GM23338 (cell line): ENCODE data around the gene SMYD5. TPM values are rescaled to one million over a fixed set of nuclear protein-coding genes. Genes with fewer than 3 reads are reported as not detected.
"Not testable (repeated sequence)": the region's sequence is repeated elsewhere in the genome, so short reads cannot be mapped to it uniquely, and the experiment has no call there.

ENCODE experiments used
- ATAC-seq: fragments of 200-7000 bp; cut with Tn5 transposase; 3 replicates; pipeline ENCODE4 v1.9.1; 2020
- DNase-seq: peaks from one replicate; pipeline ENCODE4 v3.0.0-alpha.2; 2015; ENCODE audit warnings: low spot score
- H2AFZ ChIP-seq: fragments of 200-600 bp; sonication (generic); 2 replicates; pipeline ENCODE4 v1.8.0; 2016; ENCODE audit warnings: antibody characterized with exemption, mild to moderate bottlenecking, moderate library complexity
- H3F3A ChIP-seq: fragments of 200-600 bp; sonication (generic); replicated peaks from 2 replicates; pipeline ENCODE4 v1.8.0; 2017; ENCODE audit warnings: antibody characterized with exemption, mixed run types, low read depth
- H3K27ac ChIP-seq: fragments of 200-600 bp; sonication (generic); 2 replicates; pipeline ENCODE4 v1.6.1; 2016; ENCODE audit warnings: low read depth
- H3K27me3 ChIP-seq: fragments of 200-600 bp; sonication (generic); 2 replicates; pipeline ENCODE4 v1.8.0; 2016; ENCODE audit warnings: mild to moderate bottlenecking, mixed run types, moderate library complexity; ENCODE audit not compliant: insufficient read depth
- H3K36me3 ChIP-seq: fragments of 200-600 bp; sonication (generic); 2 replicates; pipeline ENCODE4 v1.8.0; 2016; ENCODE audit warnings: mild to moderate bottlenecking; ENCODE audit not compliant: insufficient read depth
- H3K4me1 ChIP-seq: fragments of 200-600 bp; sonication (generic); 2 replicates; pipeline ENCODE4 v1.8.0; 2016; ENCODE audit warnings: mild to moderate bottlenecking, moderate library complexity; ENCODE audit not compliant: insufficient read depth
- H3K4me2 ChIP-seq: fragments of 200-600 bp; sonication (generic); 2 replicates; pipeline ENCODE4 v1.7.1; 2017; ENCODE audit warnings: mixed run types
- H3K4me3 ChIP-seq: fragments of 200-600 bp; sonication (generic); 2 replicates; pipeline ENCODE4 v1.6.1; 2016; ENCODE audit warnings: mixed run types
- H3K79me2 ChIP-seq: fragments of 200-600 bp; sonication (generic); replicated peaks from 2 replicates; pipeline ENCODE4 v1.8.0; 2017; ENCODE audit warnings: mild to moderate bottlenecking; ENCODE audit not compliant: insufficient read depth
- H3K9me2 ChIP-seq: fragments of 200-600 bp; sonication (generic); 2 replicates; pipeline ENCODE4 v1.8.0; 2017; ENCODE audit not compliant: insufficient read depth
- H4K20me1 ChIP-seq: fragments of 200-600 bp; sonication (generic); replicated peaks from 2 replicates; pipeline ENCODE4 v1.8.0; 2017; ENCODE audit warnings: mild to moderate bottlenecking; ENCODE audit not compliant: insufficient read depth
- H3K27ac Mint-ChIP-seq: 2 replicates; pipeline ENCODE4 v1.8.0; 2020; ENCODE audit warnings: inconsistent platforms, mild to moderate bottlenecking, moderate library complexity, mixed read lengths
- H3K27me3 Mint-ChIP-seq: 3 replicates; pipeline ENCODE4 v1.8.0; 2022; ENCODE audit warnings: low read depth, mild to moderate bottlenecking, moderate library complexity, mixed read lengths, inconsistent platforms; ENCODE audit not compliant: insufficient read depth, poor library complexity
- H3K36me3 Mint-ChIP-seq: 3 replicates; pipeline ENCODE4 v1.8.0; 2021; ENCODE audit warnings: low read depth, mild to moderate bottlenecking, inconsistent platforms, moderate library complexity, mixed read lengths
- H3K4me1 Mint-ChIP-seq: 3 replicates; pipeline ENCODE4 v1.8.0; 2020; ENCODE audit warnings: mild to moderate bottlenecking, inconsistent platforms, mixed read lengths
- H3K4me3 Mint-ChIP-seq: 3 replicates; pipeline ENCODE4 v1.8.0; 2021; ENCODE audit warnings: moderate library complexity, mild to moderate bottlenecking, inconsistent platforms, mixed read lengths
- H3K9me3 Mint-ChIP-seq: 3 replicates; pipeline ENCODE4 v1.8.0; 2020; ENCODE audit warnings: moderate library complexity, mild to moderate bottlenecking, inconsistent platforms, mixed read lengths
- CREB1 ChIP-seq: fragments of 250-450 bp; sonication (Bioruptor Pico); IDR thresholded peaks from 2 replicates; pipeline ENCODE4 v1.5.0; 2020; ENCODE audit warnings: low read depth, mild to moderate bottlenecking, moderate library complexity
- EZH2 ChIP-seq: fragments of 200-600 bp; sonication (generic); IDR thresholded peaks from one replicate; pipeline ENCODE4 v1.8.0; 2017; ENCODE audit warnings: antibody characterized with exemption, mild to moderate bottlenecking, low read depth; ENCODE audit not compliant: unreplicated experiment
- EZH2phosphoT487 ChIP-seq: fragments of 200-600 bp; sonication (generic); IDR thresholded peaks from one replicate; pipeline ENCODE4 v1.8.1; 2018; ENCODE audit warnings: antibody characterized with exemption; ENCODE audit not compliant: unreplicated experiment
- JUNB ChIP-seq: IDR thresholded peaks from one replicate; pipeline ENCODE4 v1.6.1; 2016; ENCODE audit warnings: antibody characterized with exemption; ENCODE audit not compliant: unreplicated experiment
- NANOG ChIP-seq: IDR thresholded peaks from 2 replicates; pipeline ENCODE4 v1.6.1; 2016; ENCODE audit warnings: antibody characterized with exemption, borderline replicate concordance
- polyA plus RNA-seq: library from polyadenylated mRNA; unstranded; fragments of >200 nt; fragmentation: Nextera tagmentation; extraction: Ambion mirVana; gene quantifications from 2 replicates; pipeline ENCODE4 v1.2.1, GENCODE V29; 2016
- total RNA-seq: library from RNA; depleted of rRNA; stranded (reverse); fragments of >200 nt; shearing (Covaris generic); gene quantifications from 2 replicates; pipeline ENCODE4 v1.2.3, GENCODE V29; 2014
- TF ChIP-seq, protein P1 (sequence below), 2 experiments: fragments of 200-600 bp in 1 of 2; sonication (generic) in 1 of 2; conservative IDR thresholded peaks; 2 replicates each; pipeline versions ENCODE4 v1.5.1 to v1.6.1; 2016 to 2017; ENCODE audit warnings: antibody characterized with exemption in 2 of 2, low read depth in 2 of 2, mild to moderate bottlenecking in 2 of 2, moderate library complexity in 1 of 2
- TF ChIP-seq, protein P2 (sequence below): IDR thresholded peaks from one replicate; pipeline ENCODE4 v1.6.1; 2018; ENCODE audit warnings: antibody characterized with exemption; ENCODE audit not compliant: unreplicated experiment

Gene SMYD5
- total and polyA plus RNA-seq, 2 experiments from 2014 or later: 20.5 to 45.8 TPM

DNA sequence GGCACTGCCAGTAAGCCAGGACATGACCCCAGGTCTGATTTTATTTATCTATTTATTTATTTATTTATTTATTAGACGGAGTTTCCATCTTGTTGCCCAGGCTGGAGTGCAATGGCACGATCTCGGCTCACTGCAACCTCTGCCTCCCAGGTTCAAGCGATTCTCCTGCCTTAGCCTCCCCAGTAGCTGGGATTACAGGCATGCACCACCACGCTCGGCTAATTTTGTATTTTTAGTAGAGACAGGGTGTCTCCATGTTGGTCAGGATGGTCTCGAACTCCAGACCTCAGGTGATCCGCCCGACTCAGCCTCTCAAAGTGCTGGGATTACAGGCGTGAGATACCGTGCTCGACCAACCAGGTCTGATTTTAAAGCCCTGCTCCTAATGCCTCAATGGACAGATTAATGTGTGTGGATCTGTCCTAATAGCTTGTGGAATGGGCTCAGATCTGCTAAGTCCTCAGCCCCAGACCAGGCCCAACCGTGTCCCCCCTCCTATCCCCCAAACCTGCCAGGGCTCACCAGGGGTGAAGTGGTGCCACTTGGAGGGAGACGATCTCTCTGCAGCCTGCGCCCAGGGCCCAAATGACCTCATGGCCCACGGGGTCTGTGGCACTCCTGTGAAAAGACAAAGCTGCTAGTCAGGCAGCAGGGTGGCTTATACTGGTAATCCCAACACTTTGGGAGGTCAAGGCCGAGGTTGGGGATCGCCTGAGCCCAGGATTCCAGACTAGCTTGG is 48.8 kb downstream of the SMYD5 start:
- H3K4me1 Mint-ChIP-seq, H3K9me2 ChIP-seq, H3K27ac Mint-ChIP-seq, H3K79me2 ChIP-seq, H3K4me2 ChIP-seq, H2AFZ ChIP-seq, H3K27ac ChIP-seq, DNase-seq, H3K4me3 ChIP-seq, H3K27me3 ChIP-seq, H3F3A ChIP-seq, H3K4me1 ChIP-seq, H4K20me1 ChIP-seq, H3K36me3 ChIP-seq, H3K9me3 Mint-ChIP-seq, ATAC-seq, H3K4me3 Mint-ChIP-seq: not testable (repeated sequence)
- peaks cover 10% of the 10 kb centered on the region for H3K27me3 Mint-ChIP-seq
- H3K36me3 Mint-ChIP-seq: peaks cover 19% of the 10 kb centered on the region

DNA sequence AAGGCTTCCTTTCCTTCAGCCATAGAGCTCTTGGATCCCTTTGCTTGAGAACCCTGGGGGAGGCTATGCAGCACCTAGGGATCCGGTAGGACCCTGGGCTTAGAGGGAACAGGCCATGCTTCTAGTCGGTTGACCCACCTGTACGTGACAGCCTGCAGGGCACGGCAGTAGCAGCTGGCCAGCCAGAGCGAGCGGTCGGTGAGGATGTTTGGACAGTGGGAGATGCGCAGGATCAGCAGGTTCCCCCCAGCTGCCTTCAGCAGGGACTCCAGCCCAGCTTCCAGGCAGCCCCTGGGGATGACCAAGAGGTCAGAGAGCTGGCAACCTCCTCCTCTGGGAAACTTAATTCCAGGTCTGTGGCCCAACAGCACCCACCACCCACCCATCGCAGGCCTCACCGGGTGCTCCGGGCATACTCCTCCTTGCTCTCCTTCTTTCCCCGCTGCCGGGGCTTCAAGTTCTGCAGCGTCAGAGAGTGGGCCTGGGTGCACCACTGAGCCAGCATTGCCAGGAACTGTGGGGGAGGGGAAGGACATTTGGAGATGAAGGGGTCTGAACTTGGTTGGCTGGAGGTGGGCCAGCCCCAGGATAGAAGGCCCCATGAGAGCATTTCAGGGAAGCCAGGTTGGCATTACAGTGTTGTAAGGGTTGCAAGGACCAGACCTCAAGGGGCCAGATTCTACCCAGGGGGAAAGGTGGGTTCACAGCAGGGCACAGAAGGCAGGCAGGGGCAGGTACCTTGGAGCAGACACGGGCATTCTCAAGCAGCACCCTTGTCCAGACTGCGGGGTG is 49.7 kb downstream of the SMYD5 start:
- no peaks in the 10 kb centered on the region; the same call in 1 of the 3 replicates for H3K9me3 Mint-ChIP-seq
- no peak overlapping the region for H3K27ac Mint-ChIP-seq
- no peak for DNase-seq
- Histone ChIP-seq H4K20me1 (peaks cover 10% of the 10 kb centered on the region), H3F3A (peaks cover 8% of the 10 kb centered on the region; the same call in 1 of the 2 replicates), H3K27ac (no peak overlapping the region), H3K27me3 (peaks cover 16% of the 10 kb centered on the region), H3K36me3 (no peaks in the 10 kb centered on the region; the same call in 1 of the 2 replicates), H3K79me2 (0 out of 2 replicates have a peak, but pooled peaks cover 5% of the 10 kb centered on the region), H3K4me1 (peaks cover 14% of the 10 kb centered on the region), H3K4me2 (no peak overlapping the region), H3K9me2 (no peaks in the 10 kb centered on the region), H2AFZ (no peak overlapping the region), H3K4me3 (no peak overlapping the region)
- ATAC-seq: no peak
- peaks cover 19% of the 10 kb centered on the region for H3K27me3 Mint-ChIP-seq
- H3K36me3 Mint-ChIP-seq: peaks cover 24% of the 10 kb centered on the region
- H3K4me3 Mint-ChIP-seq: no peak overlapping the region
- peaks cover 15% of the 10 kb centered on the region for H3K4me1 Mint-ChIP-seq
- TF ChIP-seq, protein P1, sequence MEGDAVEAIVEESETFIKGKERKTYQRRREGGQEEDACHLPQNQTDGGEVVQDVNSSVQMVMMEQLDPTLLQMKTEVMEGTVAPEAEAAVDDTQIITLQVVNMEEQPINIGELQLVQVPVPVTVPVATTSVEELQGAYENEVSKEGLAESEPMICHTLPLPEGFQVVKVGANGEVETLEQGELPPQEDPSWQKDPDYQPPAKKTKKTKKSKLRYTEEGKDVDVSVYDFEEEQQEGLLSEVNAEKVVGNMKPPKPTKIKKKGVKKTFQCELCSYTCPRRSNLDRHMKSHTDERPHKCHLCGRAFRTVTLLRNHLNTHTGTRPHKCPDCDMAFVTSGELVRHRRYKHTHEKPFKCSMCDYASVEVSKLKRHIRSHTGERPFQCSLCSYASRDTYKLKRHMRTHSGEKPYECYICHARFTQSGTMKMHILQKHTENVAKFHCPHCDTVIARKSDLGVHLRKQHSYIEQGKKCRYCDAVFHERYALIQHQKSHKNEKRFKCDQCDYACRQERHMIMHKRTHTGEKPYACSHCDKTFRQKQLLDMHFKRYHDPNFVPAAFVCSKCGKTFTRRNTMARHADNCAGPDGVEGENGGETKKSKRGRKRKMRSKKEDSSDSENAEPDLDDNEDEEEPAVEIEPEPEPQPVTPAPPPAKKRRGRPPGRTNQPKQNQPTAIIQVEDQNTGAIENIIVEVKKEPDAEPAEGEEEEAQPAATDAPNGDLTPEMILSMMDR (conservative IDR thresholded peaks at IDR 0.05; ENCODE audit: low read depth in 2 of 2): no peak
- TF ChIP-seq JUNB: no peak

DNA sequence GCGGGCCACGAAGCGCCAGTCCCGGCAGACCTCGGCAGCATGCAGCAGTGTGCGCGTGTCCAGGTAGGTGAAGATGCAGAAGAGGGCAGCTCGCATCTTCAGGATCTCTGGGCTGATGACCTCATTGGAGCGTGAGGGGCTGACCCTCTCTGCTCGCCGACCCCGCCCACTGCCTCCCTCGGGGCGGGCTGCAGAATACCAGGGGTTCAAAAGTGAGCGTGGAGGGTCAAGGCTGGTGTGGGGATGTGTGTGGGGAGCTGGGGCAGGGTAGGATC is 50.2 kb downstream of the SMYD5 start:
- H3K9me2 ChIP-seq: no peaks in the 10 kb centered on the region
- no peaks in the 10 kb centered on the region; the same call in 1 of the 3 replicates for H3K9me3 Mint-ChIP-seq
- ATAC-seq (no peak), DNase-seq (no peak)
- 0 out of 2 replicates have a peak, but pooled peaks cover 5% of the 10 kb centered on the region for H3K79me2 ChIP-seq
- H3K4me1 Mint-ChIP-seq: peaks cover 15% of the 10 kb centered on the region
- peaks cover 10% of the 10 kb centered on the region for H4K20me1 ChIP-seq
- TF ChIP-seq CREB1 (CRISPR knock-in tag): no peak
- TF ChIP-seq JUNB: no peak
- TF ChIP-seq EZH2: no peak
- TF ChIP-seq, protein P2, sequence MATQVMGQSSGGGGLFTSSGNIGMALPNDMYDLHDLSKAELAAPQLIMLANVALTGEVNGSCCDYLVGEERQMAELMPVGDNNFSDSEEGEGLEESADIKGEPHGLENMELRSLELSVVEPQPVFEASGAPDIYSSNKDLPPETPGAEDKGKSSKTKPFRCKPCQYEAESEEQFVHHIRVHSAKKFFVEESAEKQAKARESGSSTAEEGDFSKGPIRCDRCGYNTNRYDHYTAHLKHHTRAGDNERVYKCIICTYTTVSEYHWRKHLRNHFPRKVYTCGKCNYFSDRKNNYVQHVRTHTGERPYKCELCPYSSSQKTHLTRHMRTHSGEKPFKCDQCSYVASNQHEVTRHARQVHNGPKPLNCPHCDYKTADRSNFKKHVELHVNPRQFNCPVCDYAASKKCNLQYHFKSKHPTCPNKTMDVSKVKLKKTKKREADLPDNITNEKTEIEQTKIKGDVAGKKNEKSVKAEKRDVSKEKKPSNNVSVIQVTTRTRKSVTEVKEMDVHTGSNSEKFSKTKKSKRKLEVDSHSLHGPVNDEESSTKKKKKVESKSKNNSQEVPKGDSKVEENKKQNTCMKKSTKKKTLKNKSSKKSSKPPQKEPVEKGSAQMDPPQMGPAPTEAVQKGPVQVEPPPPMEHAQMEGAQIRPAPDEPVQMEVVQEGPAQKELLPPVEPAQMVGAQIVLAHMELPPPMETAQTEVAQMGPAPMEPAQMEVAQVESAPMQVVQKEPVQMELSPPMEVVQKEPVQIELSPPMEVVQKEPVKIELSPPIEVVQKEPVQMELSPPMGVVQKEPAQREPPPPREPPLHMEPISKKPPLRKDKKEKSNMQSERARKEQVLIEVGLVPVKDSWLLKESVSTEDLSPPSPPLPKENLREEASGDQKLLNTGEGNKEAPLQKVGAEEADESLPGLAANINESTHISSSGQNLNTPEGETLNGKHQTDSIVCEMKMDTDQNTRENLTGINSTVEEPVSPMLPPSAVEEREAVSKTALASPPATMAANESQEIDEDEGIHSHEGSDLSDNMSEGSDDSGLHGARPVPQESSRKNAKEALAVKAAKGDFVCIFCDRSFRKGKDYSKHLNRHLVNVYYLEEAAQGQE: no peak
- no peak for TF ChIP-seq NANOG
- no peak for TF ChIP-seq EZH2phosphoT487
- H3F3A ChIP-seq: peaks cover 8% of the 10 kb centered on the region; the same call in 1 of the 2 replicates
- H3K27ac ChIP-seq: no peak overlapping the region
- peaks cover 21% of the 10 kb centered on the region for H3K36me3 Mint-ChIP-seq
- no peak overlapping the region for H3K4me3 ChIP-seq
- no peak overlapping the region for H3K4me3 Mint-ChIP-seq
- no peak overlapping the region for H3K4me2 ChIP-seq
- H3K27me3 ChIP-seq: peaks cover 17% of the 10 kb centered on the region
- no peak overlapping the region for H3K27ac Mint-ChIP-seq
- H3K27me3 Mint-ChIP-seq: peaks cover 17% of the 10 kb centered on the region
- peaks cover 14% of the 10 kb centered on the region for H3K4me1 ChIP-seq
- no peaks in the 10 kb centered on the region; the same call in 1 of the 2 replicates for H3K36me3 ChIP-seq
- H2AFZ ChIP-seq: no peak overlapping the region
